Measurements from ENCODE around the gene SWI5. TPM values are rescaled to one million over a fixed set of nuclear protein-coding genes. Genes with fewer than 3 reads are reported as not detected.
A peak's percentile ranks its signal among the peaks of the same experiment; 100 is the strongest.

The SWI5 gene
- polyA plus RNA-seq, 3 donors: 14.4 to 18.0 (median 16.2) TPM

- Histone ChIP-seq H2AFZ (ENCODE audit: insufficient read depth, low read depth, low read length, poor library complexity, severe bottlenecking) (no peak overlapping the region), H3K4me2 (replicated peaks; ENCODE audit: extremely low read depth, low read length, poor library complexity, severe bottlenecking) (no peak overlapping the region), H4K20me1 (ENCODE audit: insufficient read depth, low read length) (no peaks in the 10 kb centered on the region), H3K27me3 (ENCODE audit: control insufficient read depth in 2 of 2, insufficient read depth in 2 of 2, low read length in 2 of 2) (no peaks in the 10 kb centered on the region), H3K9me3 (replicated peaks in 1 of 2; ENCODE audit: control insufficient read depth in 1 of 2, insufficient read depth in 1 of 2, low read length in 2 of 2) (no peaks in the 10 kb centered on the region), H3K4me1 (ENCODE audit: control insufficient read depth in 1 of 2, insufficient read depth in 2 of 2, low read length in 2 of 2) (peaks cover 10 to 14% of the 10 kb centered on the region in 2 donors), H3K27ac (ENCODE audit: low read depth in 1 of 2, low read length in 2 of 2) (peak overlapping the region in 1 of 2 donors; percentile 20), H3K9ac (ENCODE audit: insufficient read depth, low read length, poor library complexity, severe bottlenecking) (no peak overlapping the region), H3K4me3 (replicated peaks in 1 of 3; ENCODE audit: low read depth in 2 of 3, low read length in 3 of 3) (no peak overlapping the region), H3K36me3 (replicated peaks in 1 of 2; ENCODE audit: control insufficient read depth in 1 of 2, insufficient read depth in 2 of 2, low read length in 2 of 2) (peaks cover 33 to 73% of the 10 kb centered on the region in 2 donors), H3K79me2 (ENCODE audit: insufficient read depth, low read length) (peaks cover 20% of the 10 kb centered on the region)
- no peak for DNase-seq
- Mint-ChIP-seq H3K9me3 (no peaks in the 10 kb centered on the region), H3K4me1 (peaks cover 10% of the 10 kb centered on the region), H3K27ac (peak overlapping the region in 1 of 7 donors; percentile 54), H3K36me3 (peaks cover 54 to 64% of the 10 kb centered on the region in 2 donors), H3K4me3 (no peak overlapping the region), H3K27me3 (ENCODE audit: low read depth in 3 of 3) (peaks cover 0 to under 1% (median 0%) of the 10 kb centered on the region in 3 donors)
- WGBS (ENCODE audit: insufficient coverage): 100% methylated on average over 1 of the region's 3 CpGs
- intact Hi-C loops (cut with micrococcal nuclease): no loop called here
- no peak for TF ChIP-seq CTCF (IDR thresholded peaks at IDR 0.05)
Observed at GRCh38 chr9:128271112-128271511, 5.0 kb upstream of the SWI5 start.

- no peaks in the 10 kb centered on the region for H3K9me3 Mint-ChIP-seq
- Histone ChIP-seq H3K9ac (ENCODE audit: insufficient read depth, low read length, poor library complexity, severe bottlenecking) (no peak overlapping the region), H2AFZ (ENCODE audit: insufficient read depth, low read depth, low read length, poor library complexity, severe bottlenecking) (no peak overlapping the region), H3K27me3 (ENCODE audit: control insufficient read depth in 2 of 2, insufficient read depth in 2 of 2, low read length in 2 of 2) (no peaks in the 10 kb centered on the region), H3K4me3 (replicated peaks in 1 of 3; ENCODE audit: low read depth in 2 of 3, low read length in 3 of 3) (no peak overlapping the region), H3K36me3 (replicated peaks in 1 of 2; ENCODE audit: control insufficient read depth in 1 of 2, insufficient read depth in 2 of 2, low read length in 2 of 2) (peaks cover 29 to 69% of the 10 kb centered on the region in 2 donors), H3K4me1 (ENCODE audit: control insufficient read depth in 1 of 2, insufficient read depth in 2 of 2, low read length in 2 of 2) (peaks cover 12 to 18% of the 10 kb centered on the region in 2 donors), H3K27ac (ENCODE audit: low read depth in 1 of 2, low read length in 2 of 2) (peak overlapping the region in 1 of 2 donors; percentile 20), H3K79me2 (ENCODE audit: insufficient read depth, low read length) (peaks cover 20% of the 10 kb centered on the region), H4K20me1 (ENCODE audit: insufficient read depth, low read length) (no peaks in the 10 kb centered on the region), H3K9me3 (replicated peaks in 1 of 2; ENCODE audit: control insufficient read depth in 1 of 2, insufficient read depth in 1 of 2, low read length in 2 of 2) (no peaks in the 10 kb centered on the region), H3K4me2 (replicated peaks; ENCODE audit: extremely low read depth, low read length, poor library complexity, severe bottlenecking) (no peak overlapping the region)
- peaks cover 14% of the 10 kb centered on the region for H3K4me1 Mint-ChIP-seq
- peaks cover 0 to 4% (median 0%) of the 10 kb centered on the region in 3 donors for H3K27me3 Mint-ChIP-seq (ENCODE audit: low read depth in 3 of 3)
- DNase-seq: no peak
- peak overlapping the region in 1 of 7 donors; percentile 54 for H3K27ac Mint-ChIP-seq
- 97% methylated on average over 3 of the region's 5 CpGs for WGBS (ENCODE audit: insufficient coverage)
- intact Hi-C loops (cut with micrococcal nuclease): no loop called here
- H3K36me3 Mint-ChIP-seq: peaks cover 50 to 60% of the 10 kb centered on the region in 2 donors
- no peak overlapping the region for H3K4me3 Mint-ChIP-seq
- TF ChIP-seq CTCF (IDR thresholded peaks at IDR 0.05): no peak
Observed at GRCh38 chr9:128271512-128271911, 4.6 kb upstream of the SWI5 start.

All from CD14-positive monocyte (primary cell).